Keratinocyte (primary cell): ENCODE data around the gene ABCC11. TPM values are rescaled to one million over a fixed set of nuclear protein-coding genes. Genes with fewer than 3 reads are reported as not detected.

Experiments
- DNase-seq: peaks from one replicate; pipeline ENCODE4 v3.0.0-alpha.2; 2011; ENCODE audit warnings: low read depth, missing footprints, low spot score
- FAIRE-seq: peaks from 2 replicates; lab custom pipeline; 2011; peaks lifted over from hg19 to GRCh38; lab: Jason Lieb, UNC
- H2AFZ ChIP-seq: 2 replicates; pipeline ENCODE4 v1.6.0; 2012; ENCODE audit warnings: low read length, control low read depth, inconsistent platforms; ENCODE audit not compliant: control insufficient read depth
- H3K27ac ChIP-seq: 2 replicates; pipeline ENCODE4 v1.5.1; 2011; ENCODE audit warnings: low read length; ENCODE audit not compliant: control insufficient read depth, insufficient read depth
- H3K27me3 ChIP-seq: 3 replicates; pipeline ENCODE4 v1.6.0; 2011; ENCODE audit warnings: low read length; ENCODE audit not compliant: control insufficient read depth, insufficient read depth; ENCODE audit errors: extremely low read depth
- H3K36me3 ChIP-seq, 2 experiments: 2 replicates in 1 of 2; 3 replicates in 1 of 2; pipeline ENCODE4 v1.5.1; 2011; ENCODE audit warnings: low read length in 2 of 2, mild to moderate bottlenecking in 1 of 2; ENCODE audit not compliant: control insufficient read depth in 2 of 2, insufficient read depth in 2 of 2; ENCODE audit errors: extremely low read depth in 1 of 2
- H3K4me1 ChIP-seq: 3 replicates; pipeline ENCODE4 v1.5.1; 2011; ENCODE audit warnings: low read length; ENCODE audit not compliant: control insufficient read depth, insufficient read depth; ENCODE audit errors: extremely low read depth
- H3K4me2 ChIP-seq: 3 replicates; pipeline ENCODE4 v1.6.0; 2011; ENCODE audit warnings: low read depth, low read length; ENCODE audit not compliant: control insufficient read depth, insufficient read depth; ENCODE audit errors: extremely low read depth
- H3K4me3 ChIP-seq, 3 experiments: fragments of 200-600 bp in 1 of 3; sonication (generic) in 1 of 3; 2 replicates in 2 of 3; 3 replicates in 1 of 3; pipeline ENCODE4 v1.5.1; 2011 to 2016; ENCODE audit warnings: low read length in 3 of 3, mild to moderate bottlenecking in 3 of 3, control low read depth in 2 of 3, inconsistent platforms in 1 of 3, low read depth in 1 of 3, mixed read lengths in 1 of 3, mixed run types in 1 of 3, moderate library complexity in 1 of 3; ENCODE audit not compliant: control insufficient read depth in 2 of 3, insufficient read depth in 2 of 3; ENCODE audit errors: extremely low read depth in 1 of 3
- H3K79me2 ChIP-seq: 2 replicates; pipeline ENCODE4 v1.6.0; 2012; ENCODE audit warnings: low read length; ENCODE audit not compliant: control insufficient read depth, insufficient read depth
- H3K9ac ChIP-seq: 3 replicates; pipeline ENCODE4 v1.6.0; 2011; ENCODE audit warnings: low read length; ENCODE audit not compliant: control insufficient read depth, insufficient read depth; ENCODE audit errors: extremely low read depth
- H3K9me1 ChIP-seq: 3 replicates; pipeline ENCODE4 v1.6.0; 2011; ENCODE audit warnings: low read length; ENCODE audit not compliant: control insufficient read depth, insufficient read depth; ENCODE audit errors: extremely low read depth
- H3K9me3 ChIP-seq: 2 replicates; pipeline ENCODE4 v1.5.1; 2012; ENCODE audit warnings: low read depth, low read length; ENCODE audit not compliant: control insufficient read depth
- H4K20me1 ChIP-seq: 3 replicates; pipeline ENCODE4 v1.6.0; 2011; ENCODE audit warnings: low read length; ENCODE audit not compliant: control insufficient read depth, insufficient read depth; ENCODE audit errors: extremely low read depth
- EZH2 ChIP-seq: IDR thresholded peaks from one replicate; pipeline ENCODE4 v1.6.1; 2012; ENCODE audit warnings: inconsistent platforms, mild to moderate bottlenecking, low read length, moderate library complexity
- dilution Hi-C: fragments of 300-500 bp; cut with MboI; formaldehyde crosslinking; loops from one replicate; pipeline ENCODE4 v1.7.0; 2020; ENCODE audit warnings: low sequenced_read_pairs; ENCODE audit not compliant: extremely low pct_ligation_motif_present
- polyA plus RNA-seq, 5 experiments: library from polyadenylated mRNA; depleted of rRNA in 3 of 5; stranded (reverse) in 3 of 5; stranded (forward) in 1 of 5; unstranded in 1 of 5; fragments of >200 nt; gene quantifications; 1 replicate in 1 of 5; 2 replicates in 3 of 5; 3 replicates in 1 of 5; pipeline versions ENCODE4 v1.2.1 to v1.2.3, GENCODE V29; 2011 to 2012; ENCODE audit warnings: missing spikeins in 2 of 5, low read depth in 1 of 5, low replicate concordance in 1 of 5
- TF ChIP-seq, protein P1 (sequence below), 3 experiments: IDR thresholded peaks in 1 of 3; conservative IDR thresholded peaks in 1 of 3; optimal IDR thresholded peaks in 1 of 3; 2 replicates in 2 of 3; 3 replicates in 1 of 3; pipeline versions ENCODE3 to v1.5.1; 2011; ENCODE audit warnings: low read length in 3 of 3, mild to moderate bottlenecking in 3 of 3, moderate library complexity in 2 of 3, control low read depth in 1 of 3, inconsistent platforms in 1 of 3; ENCODE audit not compliant: insufficient read depth in 2 of 3; ENCODE audit errors: extremely low read depth in 1 of 3

ABCC11 gene
- polyA plus RNA-seq, 1 donor (not counting 4 experiments of a cell fraction or from before 2014, with no cell fraction given): 0.33 TPM

DNA sequence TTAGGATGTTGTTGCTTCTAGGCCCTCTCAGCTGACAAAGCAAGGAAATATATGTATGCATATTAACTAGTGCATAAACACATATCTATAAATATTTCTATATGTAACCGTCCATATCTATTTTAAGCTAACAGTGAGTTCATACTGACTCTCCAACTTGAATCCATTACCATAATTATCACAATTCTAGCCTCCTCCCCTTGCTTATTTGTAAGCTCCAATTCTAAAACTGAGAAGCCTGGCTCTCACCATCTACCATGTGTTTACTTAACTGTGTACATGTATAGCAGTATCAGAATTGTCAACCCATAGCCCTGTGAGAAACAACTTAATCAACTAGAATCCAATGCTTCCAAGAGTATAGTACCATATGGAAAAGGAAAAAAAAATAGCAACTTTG is 96.6 kb downstream of the ABCC11 start:
- H3K4me3 ChIP-seq: no peak overlapping the region
- FAIRE-seq (no peak), DNase-seq (no peak)
- TF ChIP-seq, protein P1, sequence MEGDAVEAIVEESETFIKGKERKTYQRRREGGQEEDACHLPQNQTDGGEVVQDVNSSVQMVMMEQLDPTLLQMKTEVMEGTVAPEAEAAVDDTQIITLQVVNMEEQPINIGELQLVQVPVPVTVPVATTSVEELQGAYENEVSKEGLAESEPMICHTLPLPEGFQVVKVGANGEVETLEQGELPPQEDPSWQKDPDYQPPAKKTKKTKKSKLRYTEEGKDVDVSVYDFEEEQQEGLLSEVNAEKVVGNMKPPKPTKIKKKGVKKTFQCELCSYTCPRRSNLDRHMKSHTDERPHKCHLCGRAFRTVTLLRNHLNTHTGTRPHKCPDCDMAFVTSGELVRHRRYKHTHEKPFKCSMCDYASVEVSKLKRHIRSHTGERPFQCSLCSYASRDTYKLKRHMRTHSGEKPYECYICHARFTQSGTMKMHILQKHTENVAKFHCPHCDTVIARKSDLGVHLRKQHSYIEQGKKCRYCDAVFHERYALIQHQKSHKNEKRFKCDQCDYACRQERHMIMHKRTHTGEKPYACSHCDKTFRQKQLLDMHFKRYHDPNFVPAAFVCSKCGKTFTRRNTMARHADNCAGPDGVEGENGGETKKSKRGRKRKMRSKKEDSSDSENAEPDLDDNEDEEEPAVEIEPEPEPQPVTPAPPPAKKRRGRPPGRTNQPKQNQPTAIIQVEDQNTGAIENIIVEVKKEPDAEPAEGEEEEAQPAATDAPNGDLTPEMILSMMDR (optimal IDR thresholded peaks at IDR 0.05 in 1 of 3, IDR thresholded peaks at IDR 0.05 in 1 of 3, conservative IDR thresholded peaks at IDR 0.05 in 1 of 3; ENCODE audit: extremely low read depth in 1 of 3, insufficient read depth in 2 of 3, low read length in 3 of 3): no peak
- no peak for TF ChIP-seq EZH2
- H3K9me3 ChIP-seq: no peaks in the 10 kb centered on the region
- no peaks in the 10 kb centered on the region for H3K9me1 ChIP-seq
- no peaks in the 10 kb centered on the region for H3K36me3 ChIP-seq
- no peaks in the 10 kb centered on the region for H3K4me1 ChIP-seq
- no peak overlapping the region for H3K27ac ChIP-seq
- H3K4me2 ChIP-seq: no peak overlapping the region
- no peaks in the 10 kb centered on the region for H3K79me2 ChIP-seq
- no peaks in the 10 kb centered on the region for H4K20me1 ChIP-seq
- H2AFZ ChIP-seq: no peak overlapping the region
- no peaks in the 10 kb centered on the region for H3K27me3 ChIP-seq
- no peak overlapping the region for H3K9ac ChIP-seq
- dilution Hi-C loops: no loop called here

GRCh38 chr16:48146710-48147109 is 100.6 kb downstream of the ABCC11 start:
- Histone ChIP-seq H3K9me1 (no peaks in the 10 kb centered on the region), H4K20me1 (no peaks in the 10 kb centered on the region), H3K4me2 (no peak overlapping the region), H3K36me3 (no peaks in the 10 kb centered on the region), H2AFZ (no peak overlapping the region), H3K4me3 (no peak overlapping the region), H3K4me1 (no peaks in the 10 kb centered on the region), H3K9ac (no peak overlapping the region), H3K9me3 (no peaks in the 10 kb centered on the region), H3K79me2 (no peaks in the 10 kb centered on the region), H3K27ac (no peak overlapping the region), H3K27me3 (no peaks in the 10 kb centered on the region)
- TF ChIP-seq EZH2: no peak
- TF ChIP-seq, protein P1 (optimal IDR thresholded peaks at IDR 0.05 in 1 of 3, IDR thresholded peaks at IDR 0.05 in 1 of 3, conservative IDR thresholded peaks at IDR 0.05 in 1 of 3; ENCODE audit: extremely low read depth in 1 of 3, insufficient read depth in 2 of 3, low read length in 3 of 3): no peak
- dilution Hi-C loops: no loop called here
- DNase-seq (no peak), FAIRE-seq (no peak)
